Heart right ventricle (tissue), 16 donors: ENCODE data around the gene YARS2. TPM values are rescaled to one million over a fixed set of nuclear protein-coding genes. Genes with fewer than 3 reads are reported as not detected.

ENCODE experiments used
- ATAC-seq, 8 donors: fragments of 200-7000 bp; cut with Tn5 transposase; one replicate each; pipeline ENCODE4 v1.9.1; 2020; ENCODE audit warnings: mild to moderate bottlenecking in 8 of 8, moderate library complexity in 8 of 8, moderate number of reproducible peaks in 1 of 8
- DNase-seq, 2 donors: peaks; one replicate each; pipeline ENCODE4 v3.0.0-alpha.2; 2020
- H3K27ac ChIP-seq, 10 donors: fragments of 200-600 bp; sonication (generic) in 2 of 10; one replicate each; pipeline versions ENCODE4 v1.5.0 to v1.8.0; 2020 to 2022; ENCODE audit warnings: mild to moderate bottlenecking in 3 of 10
- H3K27me3 ChIP-seq, 7 donors: fragments of 200-600 bp; one replicate each; pipeline ENCODE4 v1.8.0; 2021 to 2022; ENCODE audit warnings: mild to moderate bottlenecking in 2 of 7
- H3K36me3 ChIP-seq, 9 donors: fragments of 200-600 bp; sonication (generic) in 1 of 9; one replicate each; pipeline versions ENCODE4 v1.5.0 to v1.8.0; 2020 to 2022; ENCODE audit warnings: mild to moderate bottlenecking in 2 of 9
- H3K4me1 ChIP-seq, 9 donors: fragments of 200-600 bp; sonication (generic) in 1 of 9; one replicate each; pipeline versions ENCODE4 v1.5.0 to v1.8.0; 2020 to 2022; ENCODE audit warnings: mild to moderate bottlenecking in 4 of 9
- H3K4me3 ChIP-seq, 10 donors: fragments of 200-600 bp; sonication (generic) in 2 of 10; one replicate each; pipeline versions ENCODE4 v1.5.0 to v1.8.0; 2020 to 2022; ENCODE audit warnings: mild to moderate bottlenecking in 7 of 10, moderate library complexity in 2 of 10
- H3K9me3 ChIP-seq, 11 donors: fragments of 200-600 bp in 10 of 11; sonication (generic) in 2 of 11; one replicate each; pipeline versions ENCODE4 v1.5.0 to v1.8.0; 2013 to 2022; ENCODE audit warnings: mild to moderate bottlenecking in 2 of 11, control low read depth in 1 of 11, moderate library complexity in 1 of 11
- CTCF ChIP-seq, 9 donors: fragments of 200-600 bp; sonication (generic) in 2 of 9; IDR thresholded peaks; one replicate each; pipeline versions ENCODE4 v1.5.0 to v1.8.0; 2021 to 2022; ENCODE audit warnings: antibody characterized with exemption in 9 of 9, mild to moderate bottlenecking in 5 of 9, moderate library complexity in 1 of 9
- WGBS, 2 donors: extraction: QIAGEN DNeasy Blood & Tissue Kit; methylation state at CpG; one replicate each; pipeline ENCODE4 v1.1.7; 2013; ENCODE audit warnings: inconsistent platforms in 1 of 2; 5-methylcytosine and 5-hydroxymethylcytosine counted together
- intact Hi-C, 10 donors: fragments of 100-400 bp; cut with DNase I; formaldehyde crosslinking; loops; one replicate each; pipeline versions ENCODE4 v1.11.1 to v1.14.2; 2022
- polyA plus RNA-seq, 2 donors: library from polyadenylated mRNA; stranded (reverse); fragments of 200-250 nt; gene quantifications; one replicate each; pipeline ENCODE4 v1.2.3, GENCODE V29; 2013
- total RNA-seq, 10 donors: library from RNA; stranded (reverse); fragmentation: NEBNext Ultra II Directional in 3 of 10; extraction: Animal tissue kit (Norgen Biotek cat#: 25700) in 3 of 10; gene quantifications; one replicate each; pipeline versions ENCODE4 v1.2.1 to v1.2.4, GENCODE V29; 2021 to 2023
- donor health status: Arrhythmogenic right ventricular cardiomyopathy.
- donor health status: ischemic (EF 13 %, LVEDD 7.1; RV severe dilation, severe dysfunction).
- donor health status: healthy with polysubstance abuse.
- donor health status: DM: no; HTN: yes; CAD: no.
- donor health status: DM: no; HTN: no; CAD: no.
- donor health status: ischemic (EF 25% LVEDD 6.9; RV normal size, moderate dysfunction).
- donor health status: ischemic (EF 25% LVEDD 5.7; RV mildly dilated, moderate dysfunction).
- donor health status: healthy.
- donor health status: DM: yes; HTN: yes; CAD: no.
- donor health status: Ischemic cardiomyopathy.
- donor health status: ischemic (EF 35%, LVEDD 5.7; RV mildly dilated, moderate dysfunction).
- donor health status: nonischemic (EF 11% LVEDD 7.7; RV severe dilation, severe dysfunction).
- donor health status: DM: yes; HTN: yes; CAD: no.
- donor health status: PGD.
- donor health status: ischemic (EF 29% LVEDD 5.4; RV normal size, mild dysfunction).
- donor health status: nonischemic (EF 23%, LVEDD 6.1; RV moderate dilation, normal function).

YARS2 gene
- total and polyA plus RNA-seq, 12 donors: 8.4 to 16.9 (median 12.7) TPM

GRCh38 chr12:32743264-32743663 is 12.4 kb downstream of the YARS2 start:
- H3K9me3 ChIP-seq: no peaks in the 10 kb centered on the region
- ATAC-seq: no peak
- peaks cover 0 to 100% (median 64%) of the 10 kb centered on the region in 9 donors for H3K36me3 ChIP-seq
- H3K27ac ChIP-seq: no peak overlapping the region
- no peak for DNase-seq
- H3K4me1 ChIP-seq: peaks cover 0 to 11% (median 0%) of the 10 kb centered on the region in 9 donors
- TF ChIP-seq CTCF (IDR thresholded peaks at IDR 0.05): no peak
- H3K27me3 ChIP-seq: no peaks in the 10 kb centered on the region
- H3K4me3 ChIP-seq: no peak overlapping the region
- 97 to 98% methylated on average over 2 of the region's 2 CpGs for whole genome bisulfite sequencing, 2 donors
- intact Hi-C loops: no loop called here

- Histone ChIP-seq H3K27ac (no peak overlapping the region), H3K4me1 (peaks cover 0 to 22% (median 4%) of the 10 kb centered on the region in 9 donors), H3K27me3 (no peaks in the 10 kb centered on the region), H3K36me3 (peaks cover 0 to 100% (median 64%) of the 10 kb centered on the region in 9 donors), H3K4me3 (no peak overlapping the region), H3K9me3 (no peaks in the 10 kb centered on the region)
- WGBS, 2 donors: 82 to 84% methylated on average over 10 of the region's 10 CpGs
- peak; percentile 8 to 19 for DNase-seq
- intact Hi-C loops: no loop called here
- TF ChIP-seq CTCF (IDR thresholded peaks at IDR 0.05): no peak
- peak in 4 of 8 donors; percentile 20 to 76 (median 48) for ATAC-seq
Observed at GRCh38 chr12:32742133-32742532, 13.6 kb downstream of the YARS2 start.

GRCh38 chr12:32739279-32739678 is 16.4 kb downstream of the YARS2 start:
- Histone ChIP-seq H3K9me3 (no peaks in the 10 kb centered on the region), H3K4me3 (no peak overlapping the region), H3K27me3 (no peaks in the 10 kb centered on the region), H3K36me3 (peaks cover 0 to 100% (median 57%) of the 10 kb centered on the region in 9 donors), H3K27ac (peak overlapping the region in 6 of 10 donors; percentile 0 to 68 (median 18)), H3K4me1 (peaks cover 0 to 23% (median 4%) of the 10 kb centered on the region in 9 donors)
- 59 to 73% methylated on average over 2 of the region's 2 CpGs for WGBS, 2 donors
- no peak for TF ChIP-seq CTCF (IDR thresholded peaks at IDR 0.05)
- DNase-seq: no peak
- intact Hi-C loops: no loop called here
- ATAC-seq: peak in 5 of 8 donors; percentile 47 to 76 (median 58)

DNA sequence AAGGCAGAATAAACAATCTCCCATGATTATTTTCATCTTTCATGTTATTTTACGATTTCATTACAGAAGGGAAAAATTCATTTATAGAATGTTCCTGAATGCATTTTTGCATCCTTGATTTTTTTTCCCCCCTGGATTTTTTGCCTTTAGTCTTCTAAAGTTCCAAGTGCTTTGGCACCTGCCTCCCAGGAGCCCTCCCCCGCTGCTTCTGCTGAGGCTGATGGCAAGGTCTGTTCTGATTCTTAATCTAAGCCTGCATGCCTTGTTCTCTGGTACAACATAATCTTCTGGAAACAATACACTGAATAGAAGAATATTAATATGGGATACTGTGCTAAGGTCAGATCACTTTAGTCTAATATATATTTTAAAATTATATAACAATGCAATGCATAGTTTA is 18.0 kb downstream of the YARS2 start:
- 89 to 92% methylated on average over 2 of the region's 2 CpGs for WGBS, 2 donors
- Histone ChIP-seq H3K36me3 (peaks cover 0 to 100% (median 46%) of the 10 kb centered on the region in 9 donors), H3K27me3 (no peaks in the 10 kb centered on the region), H3K4me3 (no peak overlapping the region), H3K4me1 (peaks cover 0 to 23% (median 4%) of the 10 kb centered on the region in 9 donors), H3K27ac (no peak overlapping the region), H3K9me3 (no peaks in the 10 kb centered on the region)
- ATAC-seq (no peak), DNase-seq (no peak)
- intact Hi-C loops: no loop called here
- no peak for TF ChIP-seq CTCF (IDR thresholded peaks at IDR 0.05)
